ENCODE results near the gene MUC16.

The MUC16 gene

GRCh38 chr19:9009431-9009830 is 778 bp downstream of the MUC16 start:
- DNase-seq (ENCODE audit: low read depth in 1 of 2, low spot score in 1 of 2), result no peak

- DNase-seq (ENCODE audit: low read depth in 1 of 2, low spot score in 1 of 2), result no peak
Observed at GRCh38 chr19:9008667-9009066, 1.5 kb downstream of the MUC16 start.

GRCh38 chr19:9000933-9001332 is 9.3 kb downstream of the MUC16 start:
- DNase-seq (ENCODE audit: low read depth in 1 of 2, low spot score in 1 of 2), result no peak

- no peak for DNase-seq (ENCODE audit: low read depth in 1 of 2, low spot score in 1 of 2)
Observed at GRCh38 chr19:8988204-8988603, 22.0 kb downstream of the MUC16 start.

- DNase-seq (ENCODE audit: low read depth in 1 of 2, low spot score in 1 of 2), result no peak
Observed at GRCh38 chr19:8986296-8986695, 23.9 kb downstream of the MUC16 start.

GRCh38 chr19:8973501-8974091 is 36.6 kb downstream of the MUC16 start:
- no peak for DNase-seq (ENCODE audit: low read depth in 1 of 2, low spot score in 1 of 2)

GRCh38 chr19:8965887-8966286 is 44.3 kb downstream of the MUC16 start:
- no peak for DNase-seq (ENCODE audit: low read depth in 1 of 2, low spot score in 1 of 2)

Measured in stimulated activated CD4-positive, alpha-beta T cell treated with anti-CD3 and anti-CD28 coated beads, Interleukin-15, amount 100 ng/mL, for 1 hour (primary cell).